Measurements from ENCODE around the gene SMARCB1.

GRCh38 chr22:23801238-23801821 is 14.6 kb downstream of the SMARCB1 start:
- TF ChIP-seq YY1 (IDR thresholded peaks at IDR 0.05; ENCODE audit: low read depth) (no peak), JUND (IDR thresholded peaks at IDR 0.05) (no peak), RFX5 (IDR thresholded peaks at IDR 0.05; ENCODE audit: low read length) (no peak), FOSL2 (IDR thresholded peaks at IDR 0.05; ENCODE audit: borderline replicate concordance, low read depth) (no peak), POLR2AphosphoS5 (IDR thresholded peaks at IDR 0.05; ENCODE audit: low read depth, low read length) (no peak), CHD2 (IDR thresholded peaks at IDR 0.05; ENCODE audit: low read length, partially characterized antibody) (no peak), EZH2phosphoT487 (IDR thresholded peaks at IDR 0.05; ENCODE audit: borderline replicate concordance, low read depth) (no peak), EP300 (IDR thresholded peaks at IDR 0.05; ENCODE audit: borderline replicate concordance in 1 of 2, low read depth in 1 of 2, low read length in 1 of 2) (no peak), GABPA (IDR thresholded peaks at IDR 0.05; ENCODE audit: low read depth) (no peak), SMC3 (IDR thresholded peaks at IDR 0.05; ENCODE audit: low read depth, low read length) (no peak), FOXJ3 (CRISPR knock-in tag; IDR thresholded peaks at IDR 0.05) (no peak)
- TF ChIP-seq, protein P1, sequence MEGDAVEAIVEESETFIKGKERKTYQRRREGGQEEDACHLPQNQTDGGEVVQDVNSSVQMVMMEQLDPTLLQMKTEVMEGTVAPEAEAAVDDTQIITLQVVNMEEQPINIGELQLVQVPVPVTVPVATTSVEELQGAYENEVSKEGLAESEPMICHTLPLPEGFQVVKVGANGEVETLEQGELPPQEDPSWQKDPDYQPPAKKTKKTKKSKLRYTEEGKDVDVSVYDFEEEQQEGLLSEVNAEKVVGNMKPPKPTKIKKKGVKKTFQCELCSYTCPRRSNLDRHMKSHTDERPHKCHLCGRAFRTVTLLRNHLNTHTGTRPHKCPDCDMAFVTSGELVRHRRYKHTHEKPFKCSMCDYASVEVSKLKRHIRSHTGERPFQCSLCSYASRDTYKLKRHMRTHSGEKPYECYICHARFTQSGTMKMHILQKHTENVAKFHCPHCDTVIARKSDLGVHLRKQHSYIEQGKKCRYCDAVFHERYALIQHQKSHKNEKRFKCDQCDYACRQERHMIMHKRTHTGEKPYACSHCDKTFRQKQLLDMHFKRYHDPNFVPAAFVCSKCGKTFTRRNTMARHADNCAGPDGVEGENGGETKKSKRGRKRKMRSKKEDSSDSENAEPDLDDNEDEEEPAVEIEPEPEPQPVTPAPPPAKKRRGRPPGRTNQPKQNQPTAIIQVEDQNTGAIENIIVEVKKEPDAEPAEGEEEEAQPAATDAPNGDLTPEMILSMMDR (IDR thresholded peaks at IDR 0.05), result no peak

Measured in SK-N-SH (cell line).